SK-N-SH (cell line): ENCODE data around the gene POFUT2. TPM values are rescaled to one million over a fixed set of nuclear protein-coding genes. Genes with fewer than 3 reads are reported as not detected.
A peak's percentile ranks its signal among the peaks of the same experiment; 100 is the strongest.

Experiments
- CTCF ChIA-PET: fragments of 300-600, 350-600 bp; formaldehyde crosslinking; extraction: SDS; loops from one replicate; lab custom pipeline; 2021; lab: Yijun Ruan, JAX
- POLR2A ChIA-PET: fragments of 350-600 bp; sonication (Branson Sonifier 250); formaldehyde crosslinking; extraction: SDS; loops from one replicate; lab custom pipeline; 2020; ENCODE audit warnings: antibody characterized with exemption, inconsistent platforms; lab: Yijun Ruan, JAX
- DNase-seq: peaks from one replicate; pipeline ENCODE4 v3.0.0; 2012
- H2AFZ ChIP-seq: fragments of 200-600 bp; sonication (generic); 2 replicates; pipeline ENCODE4 v1.8.1; 2016; ENCODE audit warnings: antibody characterized with exemption, mild to moderate bottlenecking, low read depth
- H3F3A ChIP-seq: fragments of 200-600 bp; sonication (generic); replicated peaks from 2 replicates; pipeline ENCODE3; 2016; ENCODE audit warnings: antibody characterized with exemption, mild to moderate bottlenecking; ENCODE audit not compliant: insufficient read depth
- H3K27ac ChIP-seq, 2 experiments: fragments of 200-500 bp in 1 of 2; fragments of 200-600 bp in 1 of 2; sonication (Bioruptor generic) in 1 of 2; sonication (generic), shearing (Covaris generic) in 1 of 2; 2 replicates each; pipeline versions ENCODE4 v1.5.1 to v1.6.1; 2014 to 2016; ENCODE audit warnings: low read depth in 2 of 2, inconsistent platforms in 1 of 2, low read length in 1 of 2, mild to moderate bottlenecking in 1 of 2, mixed read lengths in 1 of 2
- H3K27me3 ChIP-seq: fragments of 200-600 bp; sonication (generic), shearing (Covaris generic); 2 replicates; pipeline ENCODE4 v1.6.1; 2016; ENCODE audit warnings: mixed run types; ENCODE audit not compliant: insufficient read depth
- H3K36me3 ChIP-seq, 2 experiments: fragments of 200-500 bp in 1 of 2; fragments of 200-600 bp in 1 of 2; sonication (Bioruptor generic) in 1 of 2; sonication (generic) in 1 of 2; replicated peaks in 1 of 2; 2 replicates each; pipeline versions ENCODE3 to v1.5.1; 2014 to 2016; ENCODE audit warnings: low read length in 1 of 2, mild to moderate bottlenecking in 1 of 2; ENCODE audit not compliant: insufficient read depth in 2 of 2, control insufficient read depth in 1 of 2
- H3K4me1 ChIP-seq, 2 experiments: fragments of 200-500 bp in 1 of 2; fragments of 200-600 bp in 1 of 2; sonication (Bioruptor generic) in 1 of 2; sonication (generic), shearing (Covaris generic) in 1 of 2; 2 replicates each; pipeline versions ENCODE4 v1.5.1 to v1.6.1; 2014 to 2016; ENCODE audit warnings: low read depth in 1 of 2, low read length in 1 of 2, mixed run types in 1 of 2; ENCODE audit not compliant: insufficient read depth in 2 of 2, control insufficient read depth in 1 of 2
- H3K4me2 ChIP-seq: fragments of 200-600 bp; sonication (generic), shearing (Covaris generic); 2 replicates; pipeline ENCODE4 v1.6.1; 2017; ENCODE audit warnings: mixed run types
- H3K4me3 ChIP-seq, 2 experiments: fragments of 200-500 bp in 1 of 2; fragments of 200-600 bp in 1 of 2; sonication (Bioruptor generic) in 1 of 2; sonication (generic), shearing (Covaris generic) in 1 of 2; 2 replicates each; pipeline versions ENCODE4 v1.5.1 to v1.8.1; 2014 to 2016; ENCODE audit warnings: low read depth in 2 of 2, inconsistent platforms in 1 of 2, low read length in 1 of 2, mild to moderate bottlenecking in 1 of 2, mixed read lengths in 1 of 2, moderate library complexity in 1 of 2
- H3K79me2 ChIP-seq: fragments of 200-600 bp; sonication (generic); 2 replicates; pipeline ENCODE4 v1.8.1; 2017; ENCODE audit warnings: mild to moderate bottlenecking; ENCODE audit not compliant: insufficient read depth
- H3K9ac ChIP-seq: fragments of 200-600 bp; sonication (generic); 2 replicates; pipeline ENCODE4 v1.6.1; 2017; ENCODE audit warnings: mixed run types
- H3K9me2 ChIP-seq: fragments of 200-600 bp; sonication (generic); 2 replicates; pipeline ENCODE4 v1.6.1; 2017; ENCODE audit warnings: mixed run types
- H3K9me3 ChIP-seq: fragments of 200-600 bp; sonication (generic); 2 replicates; pipeline ENCODE4 v1.6.1; 2017; ENCODE audit warnings: mixed run types, mild to moderate bottlenecking, moderate library complexity
- H4K20me1 ChIP-seq: fragments of 200-600 bp; sonication (generic); 2 replicates; pipeline ENCODE4 v1.6.1; 2017; ENCODE audit warnings: mild to moderate bottlenecking, mixed run types; ENCODE audit not compliant: insufficient read depth
- NRF1 ChIP-seq: IDR thresholded peaks from 2 replicates; pipeline ENCODE4 v1.6.1; 2012; ENCODE audit warnings: low read depth, mild to moderate bottlenecking, low read length
- WGBS: methylation state at CpG from one replicate; pipeline ENCODE4 v1.1.6; 2017; ENCODE audit warnings: low lambda C conversion rate; 5-methylcytosine and 5-hydroxymethylcytosine counted together
- polyA plus RNA-seq, 3 experiments: library from polyadenylated mRNA; depleted of rRNA; stranded (reverse); fragments of >200 nt; gene quantifications; 2 replicates each; pipeline ENCODE4 v1.2.3, GENCODE V29; 2012
- TF ChIP-seq, protein P1 (sequence below): IDR thresholded peaks from 2 replicates; pipeline ENCODE4 v1.4.0; 2012; ENCODE audit warnings: low read depth, borderline replicate concordance
- TF ChIP-seq, protein P2 (sequence below): IDR thresholded peaks from 2 replicates; pipeline ENCODE4 v1.6.1; 2012; ENCODE audit warnings: mild to moderate bottlenecking, low read depth, low read length, moderate library complexity
- TF ChIP-seq, protein P3 (sequence below): fragments of 200-600 bp; sonication (generic); IDR thresholded peaks from 2 replicates; pipeline ENCODE4 v1.6.1; 2017; ENCODE audit warnings: antibody characterized with exemption, mild to moderate bottlenecking, moderate library complexity

POFUT2 gene
- polyA plus RNA-seq, 1 of the 3 experiments (the other 2 are of a cell fraction): 53.3 TPM

DNA sequence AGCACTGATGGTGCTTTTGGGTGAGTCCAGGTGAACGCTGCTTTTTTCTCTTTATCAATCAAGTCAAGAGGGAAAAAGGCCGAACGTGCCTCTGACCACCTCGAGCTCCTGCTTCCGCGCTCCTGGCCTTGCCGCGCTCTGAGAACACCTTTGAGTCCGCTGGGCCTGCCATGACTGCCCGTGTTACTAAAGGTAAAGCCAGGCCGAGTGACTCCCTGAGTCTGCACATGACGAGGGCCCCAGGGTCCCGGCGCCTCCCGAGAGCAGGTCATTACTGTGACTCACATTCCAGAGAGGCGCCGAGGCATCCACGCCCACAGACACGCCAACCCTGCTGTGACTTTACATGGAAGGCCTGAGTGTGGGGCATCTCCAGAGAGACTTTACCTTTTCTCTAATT is 11.1 kb downstream of the POFUT2 start:
- H3K9me2 ChIP-seq: no peaks in the 10 kb centered on the region
- 96% methylated on average over 10 of the region's 19 CpGs for WGBS
- peaks cover 58% of the 10 kb centered on the region for H3K79me2 ChIP-seq
- H3K4me3 ChIP-seq: no peak overlapping the region
- H3K4me2 ChIP-seq: no peak overlapping the region
- H3K4me1 ChIP-seq: no peaks in the 10 kb centered on the region
- no peak overlapping the region for H3K27ac ChIP-seq
- DNase-seq: no peak
- no peak overlapping the region for H3K9ac ChIP-seq
- H3K36me3 ChIP-seq: peaks cover 82 to 91% of the 10 kb centered on the region in 2 experiments
- no peak overlapping the region for H2AFZ ChIP-seq
- CTCF ChIA-PET: interaction anchor here (2.0 to 3.4 kb wide), 2 partner anchors 136 to 139 kb away, joined by 7 to 22 read pairs; no protein-coding TSS in a partner anchor
- H3K27me3 ChIP-seq: no peaks in the 10 kb centered on the region
- TF ChIP-seq, protein P1, sequence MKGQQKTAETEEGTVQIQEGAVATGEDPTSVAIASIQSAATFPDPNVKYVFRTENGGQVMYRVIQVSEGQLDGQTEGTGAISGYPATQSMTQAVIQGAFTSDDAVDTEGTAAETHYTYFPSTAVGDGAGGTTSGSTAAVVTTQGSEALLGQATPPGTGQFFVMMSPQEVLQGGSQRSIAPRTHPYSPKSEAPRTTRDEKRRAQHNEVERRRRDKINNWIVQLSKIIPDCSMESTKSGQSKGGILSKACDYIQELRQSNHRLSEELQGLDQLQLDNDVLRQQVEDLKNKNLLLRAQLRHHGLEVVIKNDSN: no peak
- TF ChIP-seq, all 33 proteins: peak for 0
- Histone ChIP-seq H3F3A (no peaks in the 10 kb centered on the region), H3K9me3 (peaks cover 10% of the 10 kb centered on the region; the same call in 1 of the 2 replicates), H4K20me1 (peaks cover 25% of the 10 kb centered on the region)
- POLR2A ChIA-PET: no interaction called here

DNA sequence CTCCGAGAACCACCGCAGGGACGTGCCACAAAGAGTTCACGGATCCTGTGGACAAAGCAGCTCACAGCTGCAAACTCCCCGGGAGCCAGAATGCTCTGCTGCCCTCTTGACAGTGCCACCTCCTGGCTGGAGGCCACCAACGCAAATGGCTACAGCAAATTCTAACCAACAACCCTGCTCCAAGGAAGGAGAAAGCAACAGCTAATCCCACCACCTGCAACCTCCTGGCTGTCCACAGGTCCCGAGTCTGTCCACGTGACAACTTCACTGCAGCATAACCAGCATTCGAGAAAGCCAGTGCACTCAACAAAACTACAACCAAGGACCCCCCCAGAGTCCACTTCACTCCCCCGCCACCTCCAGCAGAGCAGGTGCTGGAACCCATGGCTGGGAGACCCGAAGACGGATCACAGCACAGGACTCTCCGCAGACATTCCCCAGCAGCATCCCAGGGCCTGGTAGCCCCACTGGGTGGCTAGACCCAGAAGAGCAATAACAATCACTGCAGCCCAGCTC is 17.3 kb downstream of the POFUT2 start:
- Histone ChIP-seq H3K9me3 (peaks cover 16% of the 10 kb centered on the region; the same call in 1 of the 2 replicates), H3K36me3 (peaks cover 58 to 78% of the 10 kb centered on the region in 2 experiments), H3K27me3 (no peaks in the 10 kb centered on the region), H3K4me3 (no peak overlapping the region), H3K4me2 (no peak overlapping the region), H3K9me2 (no peaks in the 10 kb centered on the region), H3K4me1 (no peaks in the 10 kb centered on the region)
- no peak for TF ChIP-seq NRF1
- TF ChIP-seq, protein P2, sequence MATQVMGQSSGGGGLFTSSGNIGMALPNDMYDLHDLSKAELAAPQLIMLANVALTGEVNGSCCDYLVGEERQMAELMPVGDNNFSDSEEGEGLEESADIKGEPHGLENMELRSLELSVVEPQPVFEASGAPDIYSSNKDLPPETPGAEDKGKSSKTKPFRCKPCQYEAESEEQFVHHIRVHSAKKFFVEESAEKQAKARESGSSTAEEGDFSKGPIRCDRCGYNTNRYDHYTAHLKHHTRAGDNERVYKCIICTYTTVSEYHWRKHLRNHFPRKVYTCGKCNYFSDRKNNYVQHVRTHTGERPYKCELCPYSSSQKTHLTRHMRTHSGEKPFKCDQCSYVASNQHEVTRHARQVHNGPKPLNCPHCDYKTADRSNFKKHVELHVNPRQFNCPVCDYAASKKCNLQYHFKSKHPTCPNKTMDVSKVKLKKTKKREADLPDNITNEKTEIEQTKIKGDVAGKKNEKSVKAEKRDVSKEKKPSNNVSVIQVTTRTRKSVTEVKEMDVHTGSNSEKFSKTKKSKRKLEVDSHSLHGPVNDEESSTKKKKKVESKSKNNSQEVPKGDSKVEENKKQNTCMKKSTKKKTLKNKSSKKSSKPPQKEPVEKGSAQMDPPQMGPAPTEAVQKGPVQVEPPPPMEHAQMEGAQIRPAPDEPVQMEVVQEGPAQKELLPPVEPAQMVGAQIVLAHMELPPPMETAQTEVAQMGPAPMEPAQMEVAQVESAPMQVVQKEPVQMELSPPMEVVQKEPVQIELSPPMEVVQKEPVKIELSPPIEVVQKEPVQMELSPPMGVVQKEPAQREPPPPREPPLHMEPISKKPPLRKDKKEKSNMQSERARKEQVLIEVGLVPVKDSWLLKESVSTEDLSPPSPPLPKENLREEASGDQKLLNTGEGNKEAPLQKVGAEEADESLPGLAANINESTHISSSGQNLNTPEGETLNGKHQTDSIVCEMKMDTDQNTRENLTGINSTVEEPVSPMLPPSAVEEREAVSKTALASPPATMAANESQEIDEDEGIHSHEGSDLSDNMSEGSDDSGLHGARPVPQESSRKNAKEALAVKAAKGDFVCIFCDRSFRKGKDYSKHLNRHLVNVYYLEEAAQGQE: no peak
- TF ChIP-seq, protein P3, sequence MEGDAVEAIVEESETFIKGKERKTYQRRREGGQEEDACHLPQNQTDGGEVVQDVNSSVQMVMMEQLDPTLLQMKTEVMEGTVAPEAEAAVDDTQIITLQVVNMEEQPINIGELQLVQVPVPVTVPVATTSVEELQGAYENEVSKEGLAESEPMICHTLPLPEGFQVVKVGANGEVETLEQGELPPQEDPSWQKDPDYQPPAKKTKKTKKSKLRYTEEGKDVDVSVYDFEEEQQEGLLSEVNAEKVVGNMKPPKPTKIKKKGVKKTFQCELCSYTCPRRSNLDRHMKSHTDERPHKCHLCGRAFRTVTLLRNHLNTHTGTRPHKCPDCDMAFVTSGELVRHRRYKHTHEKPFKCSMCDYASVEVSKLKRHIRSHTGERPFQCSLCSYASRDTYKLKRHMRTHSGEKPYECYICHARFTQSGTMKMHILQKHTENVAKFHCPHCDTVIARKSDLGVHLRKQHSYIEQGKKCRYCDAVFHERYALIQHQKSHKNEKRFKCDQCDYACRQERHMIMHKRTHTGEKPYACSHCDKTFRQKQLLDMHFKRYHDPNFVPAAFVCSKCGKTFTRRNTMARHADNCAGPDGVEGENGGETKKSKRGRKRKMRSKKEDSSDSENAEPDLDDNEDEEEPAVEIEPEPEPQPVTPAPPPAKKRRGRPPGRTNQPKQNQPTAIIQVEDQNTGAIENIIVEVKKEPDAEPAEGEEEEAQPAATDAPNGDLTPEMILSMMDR: peak; percentile 31
- TF ChIP-seq, all 33 proteins: peak for 1
- H3F3A ChIP-seq: no peaks in the 10 kb centered on the region
- H4K20me1 ChIP-seq: peaks cover 34% of the 10 kb centered on the region; the same call in 1 of the 2 replicates
- H3K79me2 ChIP-seq: peaks cover 58% of the 10 kb centered on the region
- no peak overlapping the region for H2AFZ ChIP-seq
- no peak for DNase-seq
- ChIA-PET CTCF (interaction anchor here (3.1 kb wide), 1 partner anchor 129 kb away, joined by 20 read pairs; no protein-coding TSS in a partner anchor), POLR2A (no interaction called here)
- 95% methylated on average over 12 of the region's 13 CpGs for WGBS
- H3K27ac ChIP-seq: no peak overlapping the region
- H3K9ac ChIP-seq: no peak overlapping the region
